K562 (cell line): ENCODE data around the gene PRSS38. TPM values are rescaled to one million over a fixed set of nuclear protein-coding genes. Genes with fewer than 3 reads are reported as not detected.

Source experiments
- DACH1 ChIP-seq: fragments of 450-650 bp; IDR thresholded peaks from 2 replicates; pipeline ENCODE4 v1.6.1; 2018; ENCODE audit not compliant: partially characterized antibody
- RBM15 ChIP-seq: fragments of 200-400 bp; formaldehyde crosslinking; IDR thresholded peaks from 2 replicates; pipeline ENCODE4 v1.6.1; 2018; ENCODE audit warnings: mild to moderate bottlenecking, low read length, moderate library complexity; ENCODE audit not compliant: insufficient read depth
- RHOXF2B ChIP-seq: fragments of 250-450 bp; sonication (Bioruptor Pico); conservative IDR thresholded peaks from 2 replicates; pipeline ENCODE4 v1.5.1; 2021
- ZNF143 ChIP-seq: sonication (generic); formaldehyde crosslinking; IDR thresholded peaks from 2 replicates; pipeline ENCODE4 v1.9.0; 2022; ENCODE audit warnings: mild to moderate bottlenecking, missing genetic modification reagents
- ZNF444 ChIP-seq: fragments of 250-450 bp; sonication (Bioruptor Pico); IDR thresholded peaks from 2 replicates; pipeline ENCODE4 v1.4.0; 2020; ENCODE audit warnings: mild to moderate bottlenecking, moderate library complexity
- polyA plus RNA-seq, 8 experiments: library from polyadenylated mRNA; depleted of rRNA in 4 of 8; stranded (reverse) in 5 of 8; unstranded in 3 of 8; fragments of >200 nt; fragmentation: Nextera tagmentation in 2 of 8; fragmentation: Illumina TruSeq in 1 of 8; extraction: Ambion mirVana in 2 of 8; extraction: Trizol in 1 of 8; gene quantifications; 2 replicates each; pipeline versions ENCODE4 v1.2.1 to v1.2.3, GENCODE V29; 2011 to 2014; ENCODE audit warnings: inconsistent platforms in 1 of 8, missing spikeins in 1 of 8
- total RNA-seq, 7 experiments: library from RNA; depleted of rRNA in 6 of 7; stranded (reverse); fragments of >200 nt in 6 of 7; fragmentation: Illumina TruSeq in 2 of 7; extraction: Trizol in 2 of 7; gene quantifications; 2 replicates each; pipeline versions ENCODE4 v1.2.1 to v1.2.3, GENCODE V29; 2011 to 2021; ENCODE audit warnings: low replicate concordance in 1 of 7
- TF ChIP-seq, protein P1 (sequence below), 2 experiments: fragments of 450-650 bp; formaldehyde crosslinking in 1 of 2; IDR thresholded peaks; 2 replicates each; pipeline versions ENCODE4 v1.4.0 to v1.6.1; 2014 to 2020; ENCODE audit warnings: mild to moderate bottlenecking in 2 of 2, borderline replicate concordance in 1 of 2, low read depth in 1 of 2
- TF ChIP-seq, protein P2 (sequence below): fragments of 250-450 bp; sonication (Bioruptor Pico); IDR thresholded peaks from 2 replicates; pipeline ENCODE4 v1.5.0; 2022; ENCODE audit warnings: mild to moderate bottlenecking

Gene PRSS38
- total and polyA plus RNA-seq, 9 of the 15 experiments (the other 6 are each of a cell fraction or from before 2014, with no cell fraction given): 0.09 to 0.14 TPM; not detected in 7

DNA sequence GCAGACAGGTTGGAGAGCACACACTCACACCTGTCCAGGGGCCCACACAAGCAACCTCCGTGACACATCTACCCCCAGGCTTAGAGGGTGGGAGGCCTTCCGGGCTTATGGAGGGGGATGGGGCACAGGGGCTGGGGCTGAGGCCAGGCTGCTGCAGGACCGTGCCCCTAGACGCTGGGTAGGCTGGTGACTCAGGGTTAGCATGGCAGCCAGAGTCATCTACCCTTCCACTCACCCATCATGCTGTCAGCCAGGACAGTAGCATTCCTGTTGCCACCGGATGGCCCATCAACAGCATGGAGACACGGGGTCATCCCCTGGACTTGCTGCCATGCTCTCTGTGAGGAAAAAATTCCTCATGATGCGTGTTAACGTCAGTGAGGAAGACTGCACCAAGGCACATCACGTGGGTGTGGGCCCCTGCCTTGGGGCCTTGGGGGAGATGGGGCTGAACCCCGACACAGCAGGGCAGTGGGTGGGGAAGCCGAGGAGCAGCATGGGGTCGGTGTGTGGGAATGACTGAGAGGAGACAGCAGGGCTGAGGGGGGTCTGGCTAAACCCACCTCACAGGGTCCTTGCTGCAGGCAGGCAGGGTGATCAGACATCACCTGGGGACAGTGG, 79.5 kb downstream of the PRSS38 start (continued):
- no peak for TF ChIP-seq DACH1
- TF ChIP-seq RBM15: no peak
- TF ChIP-seq, protein P1, sequence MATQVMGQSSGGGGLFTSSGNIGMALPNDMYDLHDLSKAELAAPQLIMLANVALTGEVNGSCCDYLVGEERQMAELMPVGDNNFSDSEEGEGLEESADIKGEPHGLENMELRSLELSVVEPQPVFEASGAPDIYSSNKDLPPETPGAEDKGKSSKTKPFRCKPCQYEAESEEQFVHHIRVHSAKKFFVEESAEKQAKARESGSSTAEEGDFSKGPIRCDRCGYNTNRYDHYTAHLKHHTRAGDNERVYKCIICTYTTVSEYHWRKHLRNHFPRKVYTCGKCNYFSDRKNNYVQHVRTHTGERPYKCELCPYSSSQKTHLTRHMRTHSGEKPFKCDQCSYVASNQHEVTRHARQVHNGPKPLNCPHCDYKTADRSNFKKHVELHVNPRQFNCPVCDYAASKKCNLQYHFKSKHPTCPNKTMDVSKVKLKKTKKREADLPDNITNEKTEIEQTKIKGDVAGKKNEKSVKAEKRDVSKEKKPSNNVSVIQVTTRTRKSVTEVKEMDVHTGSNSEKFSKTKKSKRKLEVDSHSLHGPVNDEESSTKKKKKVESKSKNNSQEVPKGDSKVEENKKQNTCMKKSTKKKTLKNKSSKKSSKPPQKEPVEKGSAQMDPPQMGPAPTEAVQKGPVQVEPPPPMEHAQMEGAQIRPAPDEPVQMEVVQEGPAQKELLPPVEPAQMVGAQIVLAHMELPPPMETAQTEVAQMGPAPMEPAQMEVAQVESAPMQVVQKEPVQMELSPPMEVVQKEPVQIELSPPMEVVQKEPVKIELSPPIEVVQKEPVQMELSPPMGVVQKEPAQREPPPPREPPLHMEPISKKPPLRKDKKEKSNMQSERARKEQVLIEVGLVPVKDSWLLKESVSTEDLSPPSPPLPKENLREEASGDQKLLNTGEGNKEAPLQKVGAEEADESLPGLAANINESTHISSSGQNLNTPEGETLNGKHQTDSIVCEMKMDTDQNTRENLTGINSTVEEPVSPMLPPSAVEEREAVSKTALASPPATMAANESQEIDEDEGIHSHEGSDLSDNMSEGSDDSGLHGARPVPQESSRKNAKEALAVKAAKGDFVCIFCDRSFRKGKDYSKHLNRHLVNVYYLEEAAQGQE (IDR thresholded peaks at IDR 0.05; ENCODE audit: borderline replicate concordance): no peak
- TF ChIP-seq, protein P1 (CRISPR knock-in tag; IDR thresholded peaks at IDR 0.05; ENCODE audit: low read depth): no peak
- TF ChIP-seq, protein P2, sequence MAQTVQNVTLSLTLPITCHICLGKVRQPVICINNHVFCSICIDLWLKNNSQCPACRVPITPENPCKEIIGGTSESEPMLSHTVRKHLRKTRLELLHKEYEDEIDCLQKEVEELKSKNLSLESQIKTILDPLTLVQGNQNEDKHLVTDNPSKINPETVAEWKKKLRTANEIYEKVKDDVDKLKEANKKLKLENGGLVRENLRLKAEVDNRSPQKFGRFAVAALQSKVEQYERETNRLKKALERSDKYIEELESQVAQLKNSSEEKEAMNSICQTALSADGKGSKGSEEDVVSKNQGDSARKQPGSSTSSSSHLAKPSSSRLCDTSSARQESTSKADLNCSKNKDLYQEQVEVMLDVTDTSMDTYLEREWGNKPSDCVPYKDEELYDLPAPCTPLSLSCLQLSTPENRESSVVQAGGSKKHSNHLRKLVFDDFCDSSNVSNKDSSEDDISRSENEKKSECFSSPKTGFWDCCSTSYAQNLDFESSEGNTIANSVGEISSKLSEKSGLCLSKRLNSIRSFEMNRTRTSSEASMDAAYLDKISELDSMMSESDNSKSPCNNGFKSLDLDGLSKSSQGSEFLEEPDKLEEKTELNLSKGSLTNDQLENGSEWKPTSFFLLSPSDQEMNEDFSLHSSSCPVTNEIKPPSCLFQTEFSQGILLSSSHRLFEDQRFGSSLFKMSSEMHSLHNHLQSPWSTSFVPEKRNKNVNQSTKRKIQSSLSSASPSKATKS (CRISPR knock-in tag): no peak
- no peak for TF ChIP-seq ZNF143 (CRISPR knock-in tag)
- no peak for TF ChIP-seq RHOXF2B (CRISPR knock-in tag)
- TF ChIP-seq ZNF444: no peak
- TF ChIP-seq, all 486 proteins: peak for 0

Other genes with a start within 250 kb of the PRSS38 start
- 39.6 and 52.8 TPM in 2 replicates for gene JMJD4, start 80.4 kb upstream of the PRSS38 start, total RNA-seq (2014; rRNA removed)
- gene JMJD4, start 80.4 kb upstream of the PRSS38 start, total RNA-seq (2014; rRNA removed; fragmentation: Illumina TruSeq; extraction: Trizol): 19.5 and 20.3 TPM in 2 replicates
- gene JMJD4, start 80.4 kb upstream of the PRSS38 start, total RNA-seq (2015; rRNA removed; fragmentation: Illumina TruSeq; extraction: Trizol): 30.3 and 33.9 TPM in 2 replicates
- 41.7 and 42.6 TPM in 2 replicates for gene JMJD4, start 80.4 kb upstream of the PRSS38 start, total RNA-seq (2021)
- 23.4 and 29.2 TPM in 2 replicates for gene JMJD4, start 80.4 kb upstream of the PRSS38 start, polyA plus RNA-seq (2011; rRNA removed)
- 22.0 and 26.6 TPM in 2 replicates for gene JMJD4, start 80.4 kb upstream of the PRSS38 start, polyA plus RNA-seq (2014; fragmentation: Illumina TruSeq; extraction: Trizol)
- gene JMJD4, start 80.4 kb upstream of the PRSS38 start, polyA plus RNA-seq (2014; fragmentation: Nextera tagmentation; extraction: Ambion mirVana): 1 to 10 TPM; 1.4 to 3.0 TPM
- gene JMJD4, start 80.4 kb upstream of the PRSS38 start, polyA plus RNA-seq (2014; rRNA removed): 31.7 and 34.7 TPM in 2 replicates
- gene SNAP47, start 80.2 kb upstream of the PRSS38 start, total RNA-seq (2014; rRNA removed): 40.9 and 49.6 TPM in 2 replicates
- 30.7 and 32.7 TPM in 2 replicates for gene SNAP47, start 80.2 kb upstream of the PRSS38 start, total RNA-seq (2014; rRNA removed; fragmentation: Illumina TruSeq; extraction: Trizol)
- gene SNAP47, start 80.2 kb upstream of the PRSS38 start, total RNA-seq (2015; rRNA removed; fragmentation: Illumina TruSeq; extraction: Trizol): 32.5 and 33.2 TPM in 2 replicates
- gene SNAP47, start 80.2 kb upstream of the PRSS38 start, total RNA-seq (2021): 37.3 and 41.3 TPM in 2 replicates
- 32.1 and 36.8 TPM in 2 replicates for gene SNAP47, start 80.2 kb upstream of the PRSS38 start, polyA plus RNA-seq (2011; rRNA removed)
- 32.6 and 36.8 TPM in 2 replicates for gene SNAP47, start 80.2 kb upstream of the PRSS38 start, polyA plus RNA-seq (2014; fragmentation: Illumina TruSeq; extraction: Trizol)
- 1 to 10 TPM; 2.5 to 4.4 TPM for gene SNAP47, start 80.2 kb upstream of the PRSS38 start, polyA plus RNA-seq (2014; fragmentation: Nextera tagmentation; extraction: Ambion mirVana)
- gene SNAP47, start 80.2 kb upstream of the PRSS38 start, polyA plus RNA-seq (2014; rRNA removed): 24.9 and 33.0 TPM in 2 replicates
- gene WNT9A, start 132.3 kb downstream of the PRSS38 start, total RNA-seq (2014; rRNA removed): 0.04 TPM in 1 of 2 replicates, not detected in the other
- gene WNT9A, start 132.3 kb downstream of the PRSS38 start, total RNA-seq (2014; rRNA removed; fragmentation: Illumina TruSeq; extraction: Trizol): 0.04 TPM in 1 of 2 replicates, not detected in the other
- gene WNT9A, start 132.3 kb downstream of the PRSS38 start, total RNA-seq (2015; rRNA removed; fragmentation: Illumina TruSeq; extraction: Trizol): not detected in 2 replicates
- 0.04 and 0.16 TPM in 2 replicates for gene WNT9A, start 132.3 kb downstream of the PRSS38 start, total RNA-seq (2021)
- gene WNT9A, start 132.3 kb downstream of the PRSS38 start, polyA plus RNA-seq (2011; rRNA removed): 0.10 and 0.12 TPM in 2 replicates
- 0.03 and 0.07 TPM in 2 replicates for gene WNT9A, start 132.3 kb downstream of the PRSS38 start, polyA plus RNA-seq (2014; fragmentation: Illumina TruSeq; extraction: Trizol)
- gene WNT9A, start 132.3 kb downstream of the PRSS38 start, polyA plus RNA-seq (2014; fragmentation: Nextera tagmentation; extraction: Ambion mirVana): not detected
- gene WNT9A, start 132.3 kb downstream of the PRSS38 start, polyA plus RNA-seq (2014; rRNA removed): 0.07 and 0.17 TPM in 2 replicates
- not detected in 2 replicates for gene WNT3A, start 191.3 kb downstream of the PRSS38 start, total RNA-seq (2014; rRNA removed)
- gene WNT3A, start 191.3 kb downstream of the PRSS38 start, total RNA-seq (2014; rRNA removed; fragmentation: Illumina TruSeq; extraction: Trizol): not detected in 2 replicates
- gene WNT3A, start 191.3 kb downstream of the PRSS38 start, total RNA-seq (2015; rRNA removed; fragmentation: Illumina TruSeq; extraction: Trizol): not detected in 2 replicates
- gene WNT3A, start 191.3 kb downstream of the PRSS38 start, total RNA-seq (2021): not detected in 2 replicates
- not detected in 2 replicates for gene WNT3A, start 191.3 kb downstream of the PRSS38 start, polyA plus RNA-seq (2011; rRNA removed)
- gene WNT3A, start 191.3 kb downstream of the PRSS38 start, polyA plus RNA-seq (2014; fragmentation: Illumina TruSeq; extraction: Trizol): not detected in 2 replicates
- gene WNT3A, start 191.3 kb downstream of the PRSS38 start, polyA plus RNA-seq (2014; fragmentation: Nextera tagmentation; extraction: Ambion mirVana): not detected
- gene WNT3A, start 191.3 kb downstream of the PRSS38 start, polyA plus RNA-seq (2014; rRNA removed): not detected in 2 replicates